Superior temporal gyrus (tissue), 1 donor: Measurements from ENCODE around the gene ITPRID2.
"Not testable (repeated sequence)": the region's sequence is repeated elsewhere in the genome, so short reads cannot be mapped to it uniquely, and the experiment has no call there.

ENCODE experiments used
- DNase-seq: peaks from one replicate; pipeline ENCODE4 v3.0.0-alpha.2; 2016; ENCODE audit errors: extremely low spot score

The ITPRID2 gene

DNA sequence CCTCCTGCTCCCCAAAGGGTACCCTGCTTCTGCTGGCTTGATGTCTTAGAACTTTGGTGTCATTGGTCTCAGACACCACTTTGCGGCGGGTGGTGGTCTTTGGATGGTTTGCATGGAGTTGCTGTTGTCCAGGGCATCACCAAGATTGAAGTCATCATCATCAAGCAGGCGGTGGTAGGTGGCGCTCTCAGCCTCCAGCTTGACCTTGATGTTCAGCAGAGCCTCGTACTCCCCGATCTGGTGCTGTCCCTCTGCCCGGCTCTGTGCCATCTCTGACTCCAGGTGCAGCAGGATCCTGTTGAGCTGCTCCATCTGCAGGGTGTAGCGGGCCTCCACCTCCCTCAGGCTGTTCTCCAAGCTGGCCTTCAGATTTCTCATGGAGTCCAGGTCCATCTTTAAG lies 69.6 kb downstream of the ITPRID2 start:
- DNase-seq, result not testable (repeated sequence)

GRCh38 chr2:181962142-181962541 lies 70.6 kb downstream of the ITPRID2 start:
- no peak for DNase-seq

GRCh38 chr2:181970160-181970794 lies 78.7 kb downstream of the ITPRID2 start:
- DNase-seq, result no peak

DNA sequence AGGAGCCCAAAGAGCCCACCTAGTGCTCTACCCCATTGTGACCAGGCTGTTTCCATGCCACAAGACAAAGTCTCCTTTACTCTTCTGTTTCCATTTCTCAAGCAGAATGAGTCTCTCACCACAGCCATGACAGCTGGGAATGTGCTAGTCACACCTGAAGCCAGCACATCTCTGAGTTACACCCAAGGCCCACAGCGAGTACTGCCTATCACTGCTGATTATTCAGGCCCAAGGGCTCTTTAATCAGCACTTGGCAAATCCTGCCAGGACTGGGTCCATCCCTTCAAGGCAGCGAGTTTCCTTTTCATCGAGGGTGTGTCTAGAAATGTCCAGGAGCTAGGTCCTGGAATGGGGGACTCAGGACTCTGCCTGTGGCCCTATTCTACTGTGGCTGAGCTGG lies 79.5 kb downstream of the ITPRID2 start:
- DNase-seq, result no peak

- DNase-seq, result peak; percentile 40
Measured at GRCh38 chr2:181972431-181973170, 81.1 kb downstream of the ITPRID2 start.

DNA sequence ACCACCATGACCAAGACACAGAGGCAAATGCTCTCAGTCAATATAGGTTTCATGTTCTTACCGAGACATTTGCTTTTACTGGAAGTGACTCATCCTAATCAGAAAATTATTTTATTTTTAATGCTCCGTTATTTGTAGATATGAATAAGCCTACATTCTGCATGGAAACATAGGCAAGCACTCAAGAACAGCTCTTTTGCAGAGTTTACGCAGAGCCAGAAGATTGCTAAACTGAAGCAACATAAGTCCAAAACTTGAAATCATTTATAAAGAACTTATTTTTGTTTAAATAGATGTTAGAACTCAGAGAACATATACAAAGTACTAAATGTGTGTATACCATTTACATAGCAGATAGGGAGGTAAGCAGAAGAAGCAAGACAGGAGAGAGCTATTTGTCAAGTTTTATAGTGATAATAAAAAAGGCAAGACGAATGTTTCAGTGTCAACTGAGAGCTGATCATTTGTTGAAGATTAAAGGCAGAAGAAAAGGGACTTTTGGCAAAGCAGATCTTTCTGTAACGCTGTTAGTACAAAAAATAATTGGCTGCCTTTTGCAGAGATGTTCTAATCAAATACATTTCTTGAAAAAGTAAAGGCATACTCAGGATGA lies 81.7 kb downstream of the ITPRID2 start:
- DNase-seq, result no peak

DNA sequence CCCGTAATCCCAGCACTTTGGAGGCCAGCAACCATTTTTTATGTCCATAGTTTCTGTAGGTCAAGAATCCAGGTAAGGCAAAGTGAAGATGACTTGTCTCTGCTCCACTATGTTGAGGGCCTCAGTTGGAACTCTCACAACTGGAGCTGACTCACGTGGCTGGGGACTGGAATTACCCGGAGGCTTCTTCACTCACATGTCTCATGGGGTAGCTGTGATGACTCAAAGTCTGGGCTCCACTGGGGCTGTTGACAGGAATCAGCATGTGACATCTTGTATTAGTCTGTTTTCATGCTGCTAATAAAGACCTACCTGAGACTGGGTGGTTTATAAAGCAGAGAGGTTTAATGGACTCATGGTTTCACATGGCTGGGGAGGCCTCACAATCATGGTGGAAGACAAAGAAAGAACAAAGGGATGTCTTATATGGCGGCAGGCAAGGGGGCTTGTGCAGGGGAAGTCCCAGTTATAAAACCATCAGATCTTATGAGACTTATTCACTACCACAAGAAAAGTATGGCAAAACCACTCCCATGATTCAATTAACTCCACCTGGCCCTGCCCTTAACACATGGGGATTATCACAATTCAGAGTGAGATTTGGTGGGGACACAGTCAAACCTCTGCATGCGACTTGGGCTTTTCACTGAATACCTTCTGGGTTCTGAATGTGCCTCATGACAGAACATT lies 86.3 kb downstream of the ITPRID2 start:
- DNase-seq, result no peak

GRCh38 chr2:181978351-181979150 lies 87.0 kb downstream of the ITPRID2 start:
- DNase-seq, result no peak
